HG03565 (cell line): ENCODE measurements around the gene PLA2G1B.

ENCODE experiments used
- ATAC-seq: cut with Tn5 transposase; IDR thresholded peaks from one replicate; pipeline ENCODE4 v1.9.1; 2021; ENCODE audit warnings: mild to moderate bottlenecking, moderate library complexity; ENCODE audit not compliant: unreplicated experiment

Gene PLA2G1B

GRCh38 chr12:120327593-120327992 lies at the start of gene PLA2G1B:
Gene PLA2G1B (minus strand): TSS chr12:120327779. CDS start chr12:120327753, 26 bp downstream.
- ATAC-seq: no peak

DNA sequence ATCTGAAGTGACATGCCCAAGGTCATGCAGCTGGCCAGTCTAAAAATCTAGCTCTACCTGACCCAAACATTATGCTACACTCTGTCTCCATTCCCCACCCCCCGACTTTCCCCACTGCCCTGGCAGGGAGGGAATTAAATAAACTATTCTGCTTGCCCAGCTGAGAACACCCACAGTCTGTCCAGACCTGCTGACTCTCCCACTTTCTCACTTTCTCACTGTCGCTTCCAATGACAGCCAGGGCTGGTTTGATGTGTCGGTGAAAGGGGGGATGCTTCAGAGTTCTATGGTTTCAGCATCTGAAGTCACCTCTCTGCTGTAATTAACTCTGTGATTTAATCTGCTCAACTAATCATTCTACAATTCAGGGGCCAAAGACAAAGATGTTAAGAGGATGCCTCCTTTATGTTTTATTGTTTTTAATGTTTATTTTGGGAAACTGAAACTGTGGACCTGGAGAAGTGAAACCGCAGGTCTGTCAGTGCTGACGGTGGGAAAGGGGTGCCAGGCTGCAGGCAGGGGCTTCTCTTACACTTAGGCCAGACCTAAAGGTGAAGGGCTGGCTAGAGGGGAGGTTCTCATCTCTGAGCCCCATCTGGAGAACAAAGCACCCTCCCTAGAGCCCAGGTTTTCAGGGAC lies 49.5 kb upstream of the PLA2G1B start:
- no peak for ATAC-seq

- no peak for ATAC-seq
Measured at GRCh38 chr12:120376416-120376815, 48.8 kb upstream of the PLA2G1B start.

- ATAC-seq: no peak
Measured at GRCh38 chr12:120376009-120376408, 48.4 kb upstream of the PLA2G1B start.

GRCh38 chr12:120373683-120374082 lies 46.1 kb upstream of the PLA2G1B start:
- ATAC-seq: no peak

GRCh38 chr12:120370343-120371243 lies 43.0 kb upstream of the PLA2G1B start:
- ATAC-seq: no peak

DNA sequence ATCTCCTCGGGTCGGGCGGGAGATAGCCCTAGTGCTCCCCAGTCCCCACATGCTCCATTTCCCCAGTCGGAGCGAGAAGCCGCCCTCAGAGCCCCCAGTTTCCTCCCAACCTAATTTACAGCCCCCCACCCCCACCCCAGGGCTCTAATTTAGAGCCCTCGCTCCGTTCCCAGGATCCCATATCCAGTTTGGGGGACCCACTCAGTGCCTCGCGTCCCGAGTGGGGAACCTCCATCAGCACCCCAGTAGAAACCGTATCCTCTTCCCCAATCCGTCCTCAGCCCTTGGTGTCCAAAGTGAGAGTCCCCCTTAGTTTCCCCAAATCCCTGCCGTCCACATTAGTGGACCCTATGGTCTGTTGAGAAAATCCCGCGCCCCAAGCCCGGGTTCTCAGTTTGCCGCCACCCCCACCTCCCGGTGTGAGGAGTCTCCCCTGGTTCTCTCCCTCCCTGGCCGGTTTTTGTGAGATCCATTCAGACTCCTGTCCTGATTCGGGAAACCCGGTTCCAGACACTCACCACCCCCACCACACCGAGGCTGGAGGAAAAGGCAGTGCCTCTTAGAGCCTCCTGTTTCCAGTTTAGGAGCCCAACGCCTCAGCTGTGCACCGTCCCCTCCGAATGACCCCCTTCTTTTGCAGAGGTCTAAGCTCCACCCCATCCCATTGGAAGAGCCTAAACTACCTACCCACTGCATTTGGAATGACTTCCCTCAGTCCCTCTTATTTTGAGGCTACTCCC lies 42.2 kb upstream of the PLA2G1B start:
- no peak for ATAC-seq

DNA sequence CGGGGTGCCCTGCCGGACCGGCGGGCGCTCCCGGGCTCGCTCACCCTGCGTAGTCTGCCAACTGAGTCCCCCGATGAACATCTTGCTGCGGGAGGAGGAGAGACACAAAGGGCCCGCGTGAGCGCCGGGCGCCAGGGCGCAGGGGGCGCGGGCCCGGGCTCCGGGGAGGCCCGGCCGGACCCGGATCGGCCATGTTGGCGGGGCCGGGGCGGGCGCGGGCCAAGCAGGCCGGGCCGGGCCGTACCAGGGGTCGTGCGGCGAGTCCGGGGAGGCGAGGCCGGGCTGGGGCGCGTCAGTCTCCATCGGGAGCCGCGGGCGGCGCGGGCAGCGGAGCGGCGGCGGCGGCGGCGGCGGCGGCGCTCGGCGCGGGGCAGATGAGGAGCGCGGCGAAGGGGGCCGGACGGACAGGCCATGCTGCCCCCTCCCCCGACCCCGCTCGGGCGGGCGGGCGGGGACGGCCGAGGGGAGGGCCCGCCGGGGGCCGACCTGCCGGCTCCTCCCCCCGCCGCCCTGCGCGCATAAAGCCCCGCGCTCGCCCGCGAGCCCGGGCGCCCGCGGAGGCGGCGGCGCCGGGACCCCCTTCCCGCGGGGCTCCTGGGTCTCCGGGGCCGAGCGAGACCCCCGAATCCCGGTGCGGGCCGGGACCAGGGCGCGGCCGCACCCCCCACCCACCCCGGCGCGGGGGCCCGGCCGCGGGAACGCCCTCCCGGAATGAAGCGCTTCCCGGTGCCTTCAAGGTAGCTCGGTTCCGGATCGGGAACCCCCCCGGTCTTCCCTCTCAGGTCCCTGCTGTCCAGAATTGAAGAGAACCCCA lies 41.4 kb upstream of the PLA2G1B start, which contains the start of gene MSI1:
Gene MSI1 (minus strand): TSS at position 376 of the 814 bp plus-strand sequence. CDS start 73 bp downstream, at position 303.
- ATAC-seq: no peak

- no peak for ATAC-seq
Measured at GRCh38 chr12:120367924-120368788, 40.6 kb upstream of the PLA2G1B start.

DNA sequence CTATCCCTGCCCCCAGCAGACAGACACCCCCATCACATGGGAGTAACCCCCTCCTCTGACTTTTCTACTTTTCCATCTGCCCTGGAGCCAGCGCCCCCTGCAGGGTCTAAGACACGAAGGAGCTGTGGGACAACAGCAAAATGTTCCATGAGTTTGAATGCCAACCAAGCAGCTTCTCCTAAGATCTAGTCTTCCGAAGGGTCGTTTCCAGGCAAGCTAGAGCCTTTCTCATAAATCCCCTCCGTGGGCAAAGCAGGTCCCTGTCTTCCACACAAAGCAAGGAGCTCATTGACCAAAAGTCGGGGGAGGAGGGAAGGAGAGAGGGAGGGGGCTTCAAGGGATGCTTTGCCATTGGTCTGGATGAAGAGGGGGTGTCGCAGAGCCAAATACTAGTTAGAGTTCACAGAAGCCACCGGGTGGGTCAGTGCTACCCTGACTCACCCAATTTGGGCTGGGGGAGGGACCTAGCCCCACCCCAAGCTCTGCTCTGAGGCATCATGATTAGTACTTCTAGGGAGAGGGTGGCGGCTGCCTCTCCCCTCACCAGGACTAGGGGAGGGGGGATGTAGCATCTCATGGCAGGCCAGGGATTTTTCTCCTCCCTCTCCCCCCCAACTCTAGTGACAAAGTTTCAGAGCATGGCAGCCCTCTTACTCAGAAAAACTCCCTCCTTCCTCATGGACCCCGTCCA lies 39.8 kb upstream of the PLA2G1B start:
- no peak for ATAC-seq

GRCh38 chr12:120366845-120367232 lies 39.3 kb upstream of the PLA2G1B start:
- no peak for ATAC-seq

- ATAC-seq: no peak
Measured at GRCh38 chr12:120366341-120366705, 38.7 kb upstream of the PLA2G1B start.

DNA sequence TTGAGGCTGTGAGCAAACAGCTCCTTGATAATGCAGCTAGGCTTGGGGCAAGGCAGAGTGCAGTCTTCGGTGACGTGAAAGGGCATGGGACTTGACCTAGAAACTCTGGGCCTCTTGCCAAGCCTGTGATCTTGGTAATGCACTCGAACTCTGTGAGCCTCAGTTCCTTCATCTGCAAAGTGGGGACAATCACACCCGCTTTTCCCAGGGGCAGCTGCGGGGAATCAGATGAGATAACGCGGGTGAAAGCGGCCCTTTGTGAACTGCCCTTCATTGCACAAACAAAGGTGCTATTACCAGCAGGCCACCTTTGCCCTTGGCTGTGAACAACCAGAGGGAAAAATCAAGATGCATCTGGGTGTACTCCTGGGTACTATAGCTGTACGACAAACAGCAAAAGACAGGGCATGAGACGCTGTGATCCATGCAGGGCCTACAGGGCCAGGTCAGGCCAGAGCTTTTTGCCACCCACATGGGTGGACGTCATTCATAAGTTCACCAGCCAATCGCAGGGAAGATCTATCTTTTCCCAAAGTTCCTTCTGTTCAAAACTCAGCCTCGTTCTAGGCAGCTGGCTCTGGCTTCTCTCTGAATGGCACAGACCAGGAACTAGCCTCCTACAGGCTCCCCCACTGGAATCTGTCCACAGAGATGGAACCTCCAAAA lies 38.2 kb upstream of the PLA2G1B start:
- no peak for ATAC-seq

DNA sequence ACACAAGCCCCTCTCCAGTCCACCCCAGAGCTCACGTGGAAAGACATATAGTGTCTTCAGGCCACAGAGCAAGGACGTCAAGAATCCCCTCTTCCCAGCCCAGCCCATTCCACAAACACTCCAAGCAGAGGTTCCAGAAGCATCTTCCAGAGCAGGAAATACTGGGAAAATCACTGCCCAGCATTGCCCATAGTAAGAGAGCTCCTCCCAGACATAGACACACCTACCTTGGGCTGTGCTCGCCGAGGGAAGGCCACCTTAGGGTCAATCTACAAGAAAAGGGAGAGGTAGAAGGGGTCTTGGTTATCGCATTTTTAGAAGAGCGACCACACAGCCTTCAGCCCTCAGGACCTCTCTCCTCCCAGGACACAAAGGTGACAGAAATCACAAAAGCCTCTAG lies 36.9 kb upstream of the PLA2G1B start:
- ATAC-seq: no peak

- ATAC-seq: no peak
Measured at GRCh38 chr12:120363274-120363855, 35.8 kb upstream of the PLA2G1B start.

- ATAC-seq: no peak
Measured at GRCh38 chr12:120362516-120363273, 35.1 kb upstream of the PLA2G1B start.

- no peak for ATAC-seq
Measured at GRCh38 chr12:120361506-120362208, 34.1 kb upstream of the PLA2G1B start.
